Measurements from ENCODE around the gene TMTC1. TPM values are rescaled to one million over a fixed set of nuclear protein-coding genes. Genes with fewer than 3 reads are reported as not detected.
A peak's percentile ranks its signal among the peaks of the same experiment; 100 is the strongest.
"Not testable (repeated sequence)": the region's sequence is repeated elsewhere in the genome, so short reads cannot be mapped to it uniquely, and the experiment has no call there.

TMTC1 gene
- total and polyA plus RNA-seq, 5 experiments from 2014 or later = not detected

- H3K4me3 Mint-ChIP-seq, H3K27ac Mint-ChIP-seq, H3K9me3 Mint-ChIP-seq, H3K4me1 Mint-ChIP-seq, DNase-seq, POLR2A ChIA-PET, H3K36me3 Mint-ChIP-seq, ATAC-seq: not testable (repeated sequence)
- peaks cover 2 to 16% (median 7%) of the 10 kb centered on the region in 5 donors for H3K27me3 Mint-ChIP-seq
Measured at GRCh38 chr12:29555451-29555850, 228.3 kb downstream of the TMTC1 start.

GRCh38 chr12:29552994-29553748, 230.6 kb downstream of the TMTC1 start:
- peaks cover 2 to 16% (median 7%) of the 10 kb centered on the region in 5 donors for H3K27me3 Mint-ChIP-seq
- no peaks in the 10 kb centered on the region for H3K9me3 Mint-ChIP-seq
- no peaks in the 10 kb centered on the region for H3K36me3 Mint-ChIP-seq
- H3K4me3 Mint-ChIP-seq = no peak overlapping the region
- H3K4me1 Mint-ChIP-seq = no peaks in the 10 kb centered on the region
- POLR2A ChIA-PET = no interaction called here
- no peak for DNase-seq
- ATAC-seq = no peak
- H3K27ac Mint-ChIP-seq = peak overlapping the region in 1 of 10 donors; percentile 36

GRCh38 chr12:29552324-29552927, 231.3 kb downstream of the TMTC1 start:
- Mint-ChIP-seq H3K27ac (no peak overlapping the region), H3K4me3 (no peak overlapping the region), H3K27me3 (peaks cover 0 to 23% (median 10%) of the 10 kb centered on the region in 5 donors), H3K36me3 (no peaks in the 10 kb centered on the region), H3K4me1 (no peaks in the 10 kb centered on the region), H3K9me3 (no peaks in the 10 kb centered on the region)
- POLR2A ChIA-PET = no interaction called here
- peak in 1 of 2 donors; percentile 69 for ATAC-seq
- DNase-seq = peak; percentile 26 to 76 (median 48)

- no peak overlapping the region for H3K27ac Mint-ChIP-seq
- POLR2A ChIA-PET = no interaction called here
- ATAC-seq = no peak
Measured at GRCh38 chr12:29551812-29552211, 231.9 kb downstream of the TMTC1 start.

GRCh38 chr12:29547864-29548263, 235.9 kb downstream of the TMTC1 start:
- Mint-ChIP-seq H3K36me3 (no peaks in the 10 kb centered on the region), H3K9me3 (no peaks in the 10 kb centered on the region), H3K27me3 (peaks cover 3 to 16% (median 6%) of the 10 kb centered on the region in 5 donors), H3K4me3 (no peak overlapping the region), H3K4me1 (no peaks in the 10 kb centered on the region), H3K27ac (no peak overlapping the region)
- no peak for DNase-seq
- ATAC-seq = no peak
- POLR2A ChIA-PET = no interaction called here

More at GRCh38 chr12:29551812-29552211, 231.9 kb downstream of the TMTC1 start:
- Mint-ChIP-seq H3K27me3 (peaks cover 0 to 27% (median 10%) of the 10 kb centered on the region in 5 donors), H3K9me3 (no peaks in the 10 kb centered on the region), H3K4me1 (no peaks in the 10 kb centered on the region), H3K36me3 (no peaks in the 10 kb centered on the region), H3K4me3 (no peak overlapping the region)
- no peak for DNase-seq

GRCh38 chr12:29547151-29547632, 236.6 kb downstream of the TMTC1 start:
- POLR2A ChIA-PET = no interaction called here
- H3K9me3 Mint-ChIP-seq = no peaks in the 10 kb centered on the region
- no peak overlapping the region for H3K27ac Mint-ChIP-seq
- H3K36me3 Mint-ChIP-seq = no peaks in the 10 kb centered on the region
- DNase-seq (no peak), ATAC-seq (no peak)
- peaks cover 3 to 22% (median 11%) of the 10 kb centered on the region in 5 donors for H3K27me3 Mint-ChIP-seq
- H3K4me3 Mint-ChIP-seq = no peak overlapping the region
- no peaks in the 10 kb centered on the region for H3K4me1 Mint-ChIP-seq

GRCh38 chr12:29546000-29546399, 237.7 kb downstream of the TMTC1 start:
- peaks cover 3 to 29% (median 14%) of the 10 kb centered on the region in 5 donors for H3K27me3 Mint-ChIP-seq
- H3K4me1 Mint-ChIP-seq = no peaks in the 10 kb centered on the region
- POLR2A ChIA-PET = no interaction called here

GRCh38 chr12:29545102-29545467, 238.7 kb downstream of the TMTC1 start:
- H3K36me3 Mint-ChIP-seq = no peaks in the 10 kb centered on the region
- DNase-seq = no peak
- H3K4me3 Mint-ChIP-seq = no peak overlapping the region

More at GRCh38 chr12:29546000-29546399, 237.7 kb downstream of the TMTC1 start:
- Mint-ChIP-seq H3K27ac (no peak overlapping the region), H3K4me3 (no peak overlapping the region), H3K36me3 (no peaks in the 10 kb centered on the region), H3K9me3 (no peaks in the 10 kb centered on the region)
- DNase-seq (peak in 1 of 10 donors; percentile 59), ATAC-seq (no peak)

GRCh38 chr12:29544428-29545101, 239.2 kb downstream of the TMTC1 start:
- Mint-ChIP-seq H3K4me1 (no peaks in the 10 kb centered on the region), H3K27me3 (peaks cover 3 to 34% (median 14%) of the 10 kb centered on the region in 5 donors), H3K4me3 (no peak overlapping the region), H3K36me3 (no peaks in the 10 kb centered on the region), H3K9me3 (no peaks in the 10 kb centered on the region), H3K27ac (no peak overlapping the region)
- DNase-seq (no peak), ATAC-seq (no peak)
- POLR2A ChIA-PET = no interaction called here

More at GRCh38 chr12:29545102-29545467, 238.7 kb downstream of the TMTC1 start:
- no peak for ATAC-seq
- Mint-ChIP-seq H3K27me3 (peaks cover 3 to 34% (median 14%) of the 10 kb centered on the region in 5 donors), H3K9me3 (no peaks in the 10 kb centered on the region), H3K4me1 (no peaks in the 10 kb centered on the region), H3K27ac (no peak overlapping the region)
- POLR2A ChIA-PET = no interaction called here

GRCh38 chr12:29543036-29543435, 240.7 kb downstream of the TMTC1 start:
- no peak for DNase-seq
- Mint-ChIP-seq H3K27me3 (peaks cover 3 to 32% (median 14%) of the 10 kb centered on the region in 5 donors), H3K9me3 (no peaks in the 10 kb centered on the region), H3K4me1 (no peaks in the 10 kb centered on the region), H3K36me3 (no peaks in the 10 kb centered on the region), H3K27ac (no peak overlapping the region), H3K4me3 (no peak overlapping the region)
- POLR2A ChIA-PET = no interaction called here
- ATAC-seq = no peak

- no peaks in the 10 kb centered on the region for H3K36me3 Mint-ChIP-seq
- no peak overlapping the region for H3K27ac Mint-ChIP-seq
- H3K9me3 Mint-ChIP-seq = no peaks in the 10 kb centered on the region
- H3K27me3 Mint-ChIP-seq = peaks cover 8 to 25% (median 11%) of the 10 kb centered on the region in 5 donors
- no peak overlapping the region for H3K4me3 Mint-ChIP-seq
- no peaks in the 10 kb centered on the region for H3K4me1 Mint-ChIP-seq
- DNase-seq = no peak
- ATAC-seq = no peak
- POLR2A ChIA-PET = no interaction called here
Measured at GRCh38 chr12:29537298-29537697, 246.4 kb downstream of the TMTC1 start.

- peaks cover 9 to 35% (median 17%) of the 10 kb centered on the region in 5 donors for H3K27me3 Mint-ChIP-seq
- DNase-seq = no peak
- ATAC-seq = no peak
- H3K4me3 Mint-ChIP-seq = no peak overlapping the region
- H3K36me3 Mint-ChIP-seq = no peaks in the 10 kb centered on the region
- no peaks in the 10 kb centered on the region for H3K9me3 Mint-ChIP-seq
- peaks cover 0 to 2% (median 0%) of the 10 kb centered on the region in 4 donors for H3K4me1 Mint-ChIP-seq
- POLR2A ChIA-PET = no interaction called here
- no peak overlapping the region for H3K27ac Mint-ChIP-seq
Measured at GRCh38 chr12:29534935-29535334, 248.8 kb downstream of the TMTC1 start.
